HepG2 (cell line): Measurements from ENCODE around the gene DLL3.

ENCODE experiments used
- ADNP ChIP-seq: sonication (generic); formaldehyde crosslinking; IDR thresholded peaks from 2 replicates; pipeline ENCODE4 v1.4.0; 2020; ENCODE audit warnings: missing genetic modification reagents
- ZBTB21 ChIP-seq: sonication (generic); formaldehyde crosslinking; IDR thresholded peaks from 2 replicates; pipeline ENCODE4 v1.4.0; 2020; ENCODE audit warnings: missing genetic modification reagents
- TF ChIP-seq, protein P1 (sequence below): sonication (generic); formaldehyde crosslinking; IDR thresholded peaks from 2 replicates; pipeline ENCODE4 v1.5.0; 2020; ENCODE audit warnings: missing genetic modification reagents, mild to moderate bottlenecking, borderline replicate concordance
- TF ChIP-seq, protein P2 (sequence below): sonication (generic); formaldehyde crosslinking; IDR thresholded peaks from 2 replicates; pipeline ENCODE4 v1.4.0; 2020; ENCODE audit warnings: mild to moderate bottlenecking, missing genetic modification reagents

DNA sequence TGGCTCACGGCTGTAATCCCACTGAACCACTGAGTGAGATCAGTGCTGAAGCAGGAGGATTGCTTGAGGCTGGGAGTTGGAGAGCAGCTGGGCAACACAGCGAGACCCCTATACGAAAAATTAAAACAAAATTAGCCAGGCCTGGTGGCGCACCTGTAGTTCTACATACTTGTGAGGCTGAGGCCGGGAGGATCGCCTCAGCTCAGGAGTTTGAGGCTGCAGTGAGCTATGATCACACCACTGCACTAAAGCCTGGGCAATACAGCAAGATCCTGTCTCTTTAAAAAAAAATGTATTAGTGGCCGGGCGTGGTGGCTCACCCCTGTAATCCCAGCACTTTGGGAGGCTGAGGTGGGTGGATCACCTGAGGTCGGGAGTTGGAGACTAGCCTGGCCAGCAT lies 9.9 kb downstream of the DLL3 start:
- TF ChIP-seq ZBTB21 (CRISPR knock-in tag) (no peak), ADNP (CRISPR knock-in tag) (no peak)
- TF ChIP-seq, protein P1, sequence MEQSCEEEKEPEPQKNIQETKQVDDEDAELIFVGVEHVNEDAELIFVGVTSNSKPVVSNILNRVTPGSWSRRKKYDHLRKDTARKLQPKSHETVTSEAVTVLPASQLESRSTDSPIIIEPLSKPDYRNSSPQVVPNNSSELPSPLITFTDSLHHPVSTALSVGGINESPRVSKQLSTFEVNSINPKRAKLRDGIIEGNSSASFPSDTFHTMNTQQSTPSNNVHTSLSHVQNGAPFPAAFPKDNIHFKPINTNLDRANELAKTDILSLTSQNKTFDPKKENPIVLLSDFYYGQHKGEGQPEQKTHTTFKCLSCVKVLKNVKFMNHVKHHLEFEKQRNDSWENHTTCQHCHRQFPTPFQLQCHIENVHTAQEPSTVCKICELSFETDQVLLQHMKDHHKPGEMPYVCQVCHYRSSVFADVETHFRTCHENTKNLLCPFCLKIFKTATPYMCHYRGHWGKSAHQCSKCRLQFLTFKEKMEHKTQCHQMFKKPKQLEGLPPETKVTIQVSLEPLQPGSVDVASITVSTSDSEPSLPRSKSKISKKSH (CRISPR knock-in tag): no peak
- TF ChIP-seq, protein P2, sequence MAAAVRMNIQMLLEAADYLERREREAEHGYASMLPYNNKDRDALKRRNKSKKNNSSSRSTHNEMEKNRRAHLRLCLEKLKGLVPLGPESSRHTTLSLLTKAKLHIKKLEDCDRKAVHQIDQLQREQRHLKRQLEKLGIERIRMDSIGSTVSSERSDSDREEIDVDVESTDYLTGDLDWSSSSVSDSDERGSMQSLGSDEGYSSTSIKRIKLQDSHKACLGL (CRISPR knock-in tag): no peak
